ENCODE results near the gene STYXL2. TPM values are rescaled to one million over a fixed set of nuclear protein-coding genes. Genes with fewer than 3 reads are reported as not detected.

The STYXL2 gene
- total RNA-seq, 2 experiments from 2014 or later, result not detected

- no peaks in the 10 kb centered on the region for H3K36me3 Mint-ChIP-seq
- H3K9me3 Mint-ChIP-seq (ENCODE audit: low read depth), result no peaks in the 10 kb centered on the region
- CTCF ChIA-PET, result no interaction called here
- H3K27me3 Mint-ChIP-seq, result peaks cover 34% of the 10 kb centered on the region
- no peak overlapping the region for H3K27ac Mint-ChIP-seq
- ATAC-seq (no peak), DNase-seq (no peak)
- H3K4me3 Mint-ChIP-seq, result no peak overlapping the region
- H3K4me1 Mint-ChIP-seq, result no peaks in the 10 kb centered on the region
Measured at GRCh38 chr1:167136806-167137205, 42.9 kb downstream of the STYXL2 start.

GRCh38 chr1:167137332-167137781 is 43.5 kb downstream of the STYXL2 start:
- CTCF ChIA-PET, result interaction anchor here (1.0 kb wide), 1 partner anchor 227 kb away, joined by 3 read pairs; no protein-coding TSS in a partner anchor
- H3K4me3 Mint-ChIP-seq, result no peak overlapping the region
- no peaks in the 10 kb centered on the region for H3K4me1 Mint-ChIP-seq
- no peak for DNase-seq
- H3K27ac Mint-ChIP-seq, result no peak overlapping the region
- peaks cover under 1% of the 10 kb centered on the region for H3K9me3 Mint-ChIP-seq (ENCODE audit: low read depth)
- no peak for ATAC-seq
- peaks cover 33% of the 10 kb centered on the region for H3K27me3 Mint-ChIP-seq
- no peaks in the 10 kb centered on the region for H3K36me3 Mint-ChIP-seq

DNA sequence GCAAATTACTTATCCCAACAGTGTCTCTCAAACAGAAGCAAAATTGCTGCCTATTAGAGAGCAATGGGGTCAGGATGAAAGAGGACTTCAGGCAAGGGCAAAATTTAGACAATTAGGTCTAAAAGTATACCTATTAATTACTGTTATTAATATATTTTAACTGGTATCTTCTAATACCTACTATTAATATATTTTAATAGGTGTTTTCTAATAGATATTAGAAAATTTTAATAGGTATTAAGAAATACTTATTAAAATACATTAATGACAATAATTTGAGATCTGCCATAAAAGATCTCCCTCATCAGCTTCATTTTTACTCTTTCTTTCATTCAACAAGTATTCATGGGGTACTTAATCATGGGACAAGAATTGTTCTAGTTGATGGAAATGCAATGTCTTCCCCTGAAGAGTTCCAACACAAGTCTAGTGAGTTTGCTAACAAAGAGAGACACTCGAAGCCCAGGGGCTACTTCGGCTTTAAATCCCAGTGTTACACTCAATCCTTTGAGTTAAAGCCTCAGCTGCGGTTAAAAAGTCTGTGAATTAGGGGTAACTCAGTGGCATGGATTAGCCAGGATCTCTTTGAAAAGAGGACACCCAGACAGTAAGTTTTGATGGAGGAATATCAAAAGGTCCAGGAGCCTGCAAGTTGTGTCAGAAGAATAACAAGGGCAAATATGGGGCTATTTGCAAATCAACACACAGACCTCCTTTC is 44.1 kb downstream of the STYXL2 start:
- CTCF ChIA-PET, result interaction anchor here (1.0 kb wide), 1 partner anchor 228 kb away, joined by 3 read pairs; no protein-coding TSS in a partner anchor
- peaks cover 33% of the 10 kb centered on the region for H3K27me3 Mint-ChIP-seq
- H3K4me1 Mint-ChIP-seq, result no peaks in the 10 kb centered on the region
- no peak overlapping the region for H3K27ac Mint-ChIP-seq
- H3K4me3 Mint-ChIP-seq, result no peak overlapping the region
- ATAC-seq (no peak), DNase-seq (no peak)
- H3K36me3 Mint-ChIP-seq, result no peaks in the 10 kb centered on the region
- peaks cover 1% of the 10 kb centered on the region for H3K9me3 Mint-ChIP-seq (ENCODE audit: low read depth)

DNA sequence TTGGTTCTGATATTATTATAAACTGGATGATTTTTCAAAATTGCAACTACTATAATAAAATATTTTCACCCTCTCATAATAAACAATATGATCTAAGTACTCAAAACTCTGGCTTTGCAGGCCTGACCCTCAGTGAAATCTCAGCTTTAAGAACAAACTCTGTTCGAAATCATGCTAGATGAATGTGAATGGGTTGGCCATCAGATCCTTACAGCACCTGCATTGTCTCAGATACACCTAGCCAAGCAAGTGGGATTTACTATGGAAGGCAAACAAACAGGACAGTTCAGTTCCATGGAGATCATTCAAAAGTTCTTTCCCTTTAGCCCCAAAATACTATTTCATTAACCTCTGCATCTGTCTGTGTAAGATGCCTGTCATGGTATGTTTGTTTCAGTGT is 44.8 kb downstream of the STYXL2 start:
- Mint-ChIP-seq H3K4me1 (no peaks in the 10 kb centered on the region), H3K27me3 (peaks cover 33% of the 10 kb centered on the region), H3K9me3 (ENCODE audit: low read depth) (peaks cover 1% of the 10 kb centered on the region), H3K27ac (no peak overlapping the region), H3K4me3 (no peak overlapping the region), H3K36me3 (no peaks in the 10 kb centered on the region)
- CTCF ChIA-PET, result no interaction called here
- no peak for ATAC-seq
- DNase-seq, result no peak

- CTCF ChIA-PET, result no interaction called here
- peaks cover 1% of the 10 kb centered on the region for H3K9me3 Mint-ChIP-seq (ENCODE audit: low read depth)
- no peaks in the 10 kb centered on the region for H3K36me3 Mint-ChIP-seq
- peaks cover 41% of the 10 kb centered on the region for H3K27me3 Mint-ChIP-seq
- DNase-seq (no peak), ATAC-seq (no peak)
- H3K4me3 Mint-ChIP-seq, result no peak overlapping the region
- H3K4me1 Mint-ChIP-seq, result no peaks in the 10 kb centered on the region
- H3K27ac Mint-ChIP-seq, result no peak overlapping the region
Measured at GRCh38 chr1:167141963-167142362, 48.1 kb downstream of the STYXL2 start.

Other genes starting within 250 kb of the STYXL2 start
- 10 to 100 TPM; 18.1 to 18.8 TPM for gene TADA1, start 217.8 kb upstream of the STYXL2 start, total RNA-seq
- 1 to 10 TPM; 7.4 to 7.9 TPM for gene ILDR2, start 118.5 kb upstream of the STYXL2 start, total RNA-seq
- under 1 TPM in 1 of 2 experiments, not detected in 1; 0.38 TPM for gene MAEL, start 104.8 kb upstream of the STYXL2 start, total RNA-seq
- gene GPA33, start 3.7 kb upstream of the STYXL2 start, total RNA-seq, result under 1 TPM; 0.21 to 0.64 TPM
- 10 to 100 TPM; 20.7 to 24.6 TPM for gene POU2F1, start 126.8 kb downstream of the STYXL2 start, total RNA-seq

All from activated CD8-positive, alpha-beta memory T cell treated with anti-CD3 and anti-CD28 coated beads, Interleukin-2, amount 10 ng/mL, durations not matched to agents 7 days and 5 days (primary cell).